ENCODE results near the gene CHADL.
"Not testable (repeated sequence)": the region's sequence is repeated elsewhere in the genome, so short reads cannot be mapped to it uniquely, and the experiment has no call there.

CHADL gene

DNA sequence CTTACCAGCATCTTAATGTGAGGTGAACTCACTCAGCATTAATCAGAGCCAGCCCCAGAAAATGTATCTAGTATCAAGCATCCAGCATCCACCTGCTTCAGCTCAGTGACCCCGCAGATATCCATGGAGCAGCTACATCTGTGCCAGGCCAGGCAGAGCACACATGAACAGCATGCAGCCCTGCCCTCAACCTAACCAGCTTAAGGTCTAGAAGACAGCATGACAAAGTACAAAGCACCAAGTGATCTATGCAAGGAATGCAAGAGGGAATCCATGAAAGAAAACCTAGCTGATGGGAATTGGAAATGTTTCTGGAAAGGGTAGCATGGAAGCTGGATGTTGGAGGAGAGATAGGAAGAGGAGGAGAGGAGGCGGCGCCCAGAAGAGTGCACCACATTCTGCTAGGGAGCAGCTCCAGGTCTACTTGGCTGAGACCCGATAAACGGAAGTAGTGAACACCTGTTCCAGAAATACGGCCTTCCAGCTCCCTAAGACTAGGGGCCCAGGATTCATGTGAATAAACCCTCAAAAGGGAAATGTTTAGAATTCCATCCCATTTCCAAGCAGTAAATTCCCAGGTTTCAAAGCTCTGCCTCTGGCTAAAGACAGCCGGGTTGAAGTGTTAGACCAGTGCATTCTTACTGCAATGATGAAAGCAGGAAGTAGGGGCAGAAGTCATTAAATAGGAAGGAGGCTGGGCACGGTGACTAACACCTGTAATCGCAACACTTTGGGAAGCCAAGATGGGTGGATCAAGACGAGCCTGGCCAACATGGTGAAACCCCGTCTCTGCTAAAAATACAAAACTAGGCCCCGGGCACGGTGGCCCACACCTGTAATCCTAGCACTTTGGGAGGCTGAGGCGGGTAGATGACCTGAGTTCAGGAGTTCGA, 59.1 kb downstream of the CHADL start:
- H3K27me3 ChIP-seq (ENCODE audit: insufficient read depth, low read length): no peaks in the 10 kb centered on the region
- H3K4me3 ChIP-seq (ENCODE audit: low read depth, low read length): no peak overlapping the region
- no peak overlapping the region for H2AFZ ChIP-seq (ENCODE audit: low read length, unreplicated experiment)
- no peak overlapping the region for H3K27ac ChIP-seq (ENCODE audit: low read depth, low read length)
- H3K79me2 ChIP-seq (ENCODE audit: control insufficient read depth, insufficient read depth, low read length, unreplicated experiment): no peaks in the 10 kb centered on the region
- 0 out of 2 replicates have a peak, but pooled peaks cover 3% of the 10 kb centered on the region for H3K36me3 ChIP-seq (ENCODE audit: insufficient read depth, low read length)
- H3K4me1 ChIP-seq (ENCODE audit: control insufficient read depth, insufficient read depth, low read length, unreplicated experiment): peaks cover 9% of the 10 kb centered on the region

DNA sequence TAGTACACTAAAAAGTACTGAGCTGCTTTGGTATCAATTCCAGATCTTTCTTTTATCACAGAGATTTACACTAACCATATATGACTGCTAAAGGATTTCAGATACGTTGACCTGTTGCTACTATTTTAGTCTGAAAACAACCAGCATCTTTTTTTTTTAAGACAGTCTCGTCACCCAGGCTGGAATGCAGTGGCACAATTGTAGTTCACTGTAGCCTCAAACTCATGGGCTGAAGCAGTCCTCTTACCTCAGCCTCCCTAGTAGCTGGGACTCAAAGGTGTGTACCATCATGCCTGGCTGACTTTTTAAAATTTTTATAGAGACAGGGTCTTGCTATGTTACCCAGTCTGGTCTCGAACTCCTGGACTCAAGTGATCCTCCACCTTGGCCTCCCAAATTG, 59.8 kb downstream of the CHADL start:
- no peaks in the 10 kb centered on the region for H3K79me2 ChIP-seq (ENCODE audit: control insufficient read depth, insufficient read depth, low read length, unreplicated experiment)
- no peak overlapping the region for H3K4me3 ChIP-seq (ENCODE audit: low read depth, low read length)
- no peak overlapping the region for H3K27ac ChIP-seq (ENCODE audit: low read depth, low read length)
- H3K27me3 ChIP-seq (ENCODE audit: insufficient read depth, low read length): no peaks in the 10 kb centered on the region
- peaks cover 9% of the 10 kb centered on the region for H3K4me1 ChIP-seq (ENCODE audit: control insufficient read depth, insufficient read depth, low read length, unreplicated experiment)
- H2AFZ ChIP-seq (ENCODE audit: low read length, unreplicated experiment): no peak overlapping the region
- 0 out of 2 replicates have a peak, but pooled peaks cover 3% of the 10 kb centered on the region for H3K36me3 ChIP-seq (ENCODE audit: insufficient read depth, low read length)

DNA sequence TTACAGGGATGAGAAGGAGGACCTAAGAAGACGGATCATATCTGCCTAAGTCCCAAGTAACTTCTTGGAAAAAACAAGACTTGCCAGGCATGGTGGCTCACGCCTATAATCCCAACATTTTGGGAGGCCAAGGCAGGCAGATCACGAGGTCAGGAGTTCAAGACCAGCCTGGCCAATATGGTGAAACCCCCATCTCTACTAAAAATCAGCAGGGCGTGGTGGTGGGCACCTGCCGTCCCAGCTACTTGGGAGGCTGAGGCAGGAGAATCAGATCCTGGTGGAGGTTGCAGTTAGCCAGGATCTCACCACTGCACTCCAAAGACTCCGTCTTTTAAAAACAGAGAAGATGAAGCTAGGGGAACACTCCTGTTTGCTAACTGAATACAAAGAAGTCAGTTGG, 60.4 kb downstream of the CHADL start:
- not testable (repeated sequence) for H2AFZ ChIP-seq (ENCODE audit: low read length, unreplicated experiment); H3K4me1 ChIP-seq (ENCODE audit: control insufficient read depth, insufficient read depth, low read length, unreplicated experiment)

More for the DNA sequence above, 60.4 kb downstream of the CHADL start:
- not testable (repeated sequence) for H3K27ac ChIP-seq (ENCODE audit: low read depth, low read length); H3K27me3 ChIP-seq (ENCODE audit: insufficient read depth, low read length); H3K36me3 ChIP-seq (ENCODE audit: insufficient read depth, low read length); H3K4me3 ChIP-seq (ENCODE audit: low read depth, low read length); H3K79me2 ChIP-seq (ENCODE audit: control insufficient read depth, insufficient read depth, low read length, unreplicated experiment)
